Measurements from ENCODE around the gene CTSF. TPM values are rescaled to one million over a fixed set of nuclear protein-coding genes. Genes with fewer than 3 reads are reported as not detected.

Gene CTSF
- total RNA-seq (ENCODE audit: low replicate concordance) = 11.3 and 50.3 TPM in 2 replicates

GRCh38 chr11:66568124-66568916 lies at the start of gene CTSF:
TSS of gene CTSF (minus strand) at chr11:66568606. CDS start at chr11:66568486, 120 bp downstream.

DNA sequence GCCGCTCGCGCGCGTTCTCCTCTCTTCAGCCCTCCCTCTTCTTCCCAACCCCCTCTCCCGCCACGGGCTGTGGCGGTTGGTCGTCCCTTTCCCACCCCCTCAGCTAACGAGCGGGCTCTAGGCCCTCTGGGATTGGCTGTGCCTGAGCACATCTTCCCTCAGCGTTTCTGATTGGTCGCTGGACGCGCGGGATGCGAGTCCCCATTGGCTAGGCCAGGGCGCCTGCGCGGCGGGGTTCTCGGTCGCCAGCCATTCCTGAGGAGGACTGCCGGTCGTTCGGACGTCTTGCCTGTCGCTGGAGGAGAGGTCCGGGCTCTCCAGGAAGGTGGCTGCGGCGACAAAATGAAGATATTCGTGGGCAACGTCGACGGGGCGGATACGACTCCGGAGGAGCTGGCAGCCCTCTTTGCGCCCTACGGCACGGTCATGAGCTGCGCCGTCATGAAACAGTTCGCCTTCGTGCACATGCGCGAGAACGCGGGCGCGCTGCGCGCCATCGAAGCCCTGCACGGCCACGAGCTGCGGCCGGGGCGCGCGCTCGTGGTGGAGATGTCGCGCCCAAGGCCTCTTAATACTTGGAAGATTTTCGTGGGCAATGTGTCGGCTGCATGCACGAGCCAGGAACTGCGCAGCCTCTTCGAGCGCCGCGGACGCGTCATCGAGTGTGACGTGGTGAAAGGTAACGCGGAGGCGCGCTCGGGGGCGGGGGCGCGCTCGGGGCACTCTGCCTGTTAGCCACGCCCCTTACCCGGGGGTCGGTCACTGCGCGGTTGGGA lies 48.2 kb upstream of the CTSF start, which contains the start of gene RBM14:
Gene RBM14, plus strand, starts transcription at position 252 of the 776 bp plus-strand sequence. Its CDS starts 91 bp downstream, at position 343.

DNA sequence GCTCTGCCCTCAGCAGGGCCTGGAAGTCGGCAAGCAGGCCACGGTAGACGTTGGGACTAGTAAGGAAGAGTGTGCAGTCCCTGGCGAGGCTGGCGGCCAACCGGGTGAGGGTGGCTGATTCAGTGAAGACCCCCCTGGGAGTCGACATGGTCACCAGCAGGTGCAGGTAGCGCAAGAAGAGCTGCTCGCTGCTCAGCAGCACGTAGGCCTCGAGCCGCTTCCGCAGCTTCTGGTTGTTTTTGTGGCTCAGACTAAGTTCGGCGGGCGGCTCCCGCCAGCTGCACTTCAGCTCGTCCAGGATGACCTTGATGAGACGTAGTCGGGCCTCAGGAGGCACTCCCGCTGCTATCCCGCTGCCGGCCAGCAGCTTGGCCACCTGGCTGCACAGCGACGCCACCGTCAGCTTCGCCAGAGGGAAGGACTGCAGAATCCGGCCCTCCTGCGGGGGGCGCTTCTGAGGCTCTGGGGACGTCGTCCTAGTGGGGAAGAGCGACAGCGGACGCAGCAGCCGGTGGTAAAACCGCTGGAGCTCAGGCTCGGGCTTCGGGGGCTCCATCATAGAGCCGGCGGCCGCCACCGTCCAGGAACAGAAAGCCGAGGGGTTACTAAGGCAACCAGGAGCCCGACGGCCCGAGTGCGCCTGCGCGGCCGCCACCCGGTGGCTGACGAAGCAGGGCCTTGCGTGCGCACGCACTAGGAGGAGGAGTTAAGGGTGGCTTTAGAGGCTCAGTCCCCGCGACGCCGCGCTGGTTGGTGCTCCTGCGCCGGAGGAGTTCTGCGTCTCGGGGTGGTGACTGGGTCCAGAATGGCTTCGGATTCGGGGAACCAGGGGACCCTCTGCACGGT lies 24.3 kb upstream of the CTSF start, which contains the start of the genes CCDC87 and CCS:
Gene CCDC87, minus strand, starts transcription at position 607 of the 846 bp plus-strand sequence. Its CDS starts 48 bp downstream, at position 559.
Gene CCS, plus strand, starts transcription at position 729 of the 846 bp plus-strand sequence. Its CDS starts 77 bp downstream, at position 806.

GRCh38 chr11:66546368-66546965 lies 21.9 kb downstream of the CTSF start, which contains the start of gene ACTN3:
TSS of gene ACTN3 (plus strand) at chr11:66546903. CDS start at chr11:66546938, 35 bp downstream.

GRCh38 chr11:66545701-66546367 lies 22.6 kb downstream of the CTSF start, which contains the start of gene ZDHHC24:
TSS of gene ZDHHC24 (minus strand) at chr11:66546048. CDS start at chr11:66546003, 45 bp downstream.

Other genes starting within 250 kb of the CTSF start
- 6.8 and 9.7 TPM in 2 replicates for gene RIN1, start 232.2 kb downstream of the CTSF start, total RNA-seq (ENCODE audit: low replicate concordance)
- 45.7 and 53.4 TPM in 2 replicates for gene BRMS1, start 223.5 kb downstream of the CTSF start, total RNA-seq (ENCODE audit: low replicate concordance)
- gene B4GAT1, start 221.0 kb downstream of the CTSF start, total RNA-seq (ENCODE audit: low replicate concordance) = 23.0 and 36.9 TPM in 2 replicates
- 0.08 TPM in 1 of 2 replicates, not detected in the other for gene SLC29A2, start 196.8 kb downstream of the CTSF start, total RNA-seq (ENCODE audit: low replicate concordance)
- not detected in 2 replicates for gene NPAS4, start 147.6 kb downstream of the CTSF start, total RNA-seq (ENCODE audit: low replicate concordance)
- gene MRPL11, start 129.8 kb downstream of the CTSF start, total RNA-seq (ENCODE audit: low replicate concordance) = 20.7 and 38.6 TPM in 2 replicates
- gene PELI3, start 101.7 kb downstream of the CTSF start, total RNA-seq (ENCODE audit: low replicate concordance) = 8.8 and 20.0 TPM in 2 replicates
- gene DPP3, start 88.2 kb downstream of the CTSF start, total RNA-seq (ENCODE audit: low replicate concordance) = 28.5 and 67.1 TPM in 2 replicates
- gene BBS1, start 58.0 kb downstream of the CTSF start, total RNA-seq (ENCODE audit: low replicate concordance) = 18.4 and 27.6 TPM in 2 replicates
- gene ZDHHC24, start 22.6 kb downstream of the CTSF start, total RNA-seq (ENCODE audit: low replicate concordance) = 6.8 and 9.9 TPM in 2 replicates
- under 0.01 and 0.12 TPM in 2 replicates for gene ACTN3, start 21.7 kb downstream of the CTSF start, total RNA-seq (ENCODE audit: low replicate concordance)
- gene CCDC87, start 24.5 kb upstream of the CTSF start, total RNA-seq (ENCODE audit: low replicate concordance) = 0.12 and 0.15 TPM in 2 replicates
- 51.4 and 62.0 TPM in 2 replicates for gene CCS, start 24.6 kb upstream of the CTSF start, total RNA-seq (ENCODE audit: low replicate concordance)
- gene RBM14, start 48.0 kb upstream of the CTSF start, total RNA-seq (ENCODE audit: low replicate concordance) = 18.3 and 25.0 TPM in 2 replicates
- gene RBM4, start 70.1 kb upstream of the CTSF start, total RNA-seq (ENCODE audit: low replicate concordance) = 127 and 133 TPM in 2 replicates
- 19.8 and 35.5 TPM in 2 replicates for gene RBM4B, start 109.3 kb upstream of the CTSF start, total RNA-seq (ENCODE audit: low replicate concordance)
- gene SPTBN2, start 160.6 kb upstream of the CTSF start, total RNA-seq (ENCODE audit: low replicate concordance) = 0.94 and 9.2 TPM in 2 replicates